Measurements from ENCODE around the gene LRRC47.

The LRRC47 gene

GRCh38 chr1:3796215-3797061 lies at the start of gene LRRC47:
LRRC47 (minus strand) TSS chr1:3796498; CDS start chr1:3796476, 22 bp downstream.
- peak; percentile 91 for DNase-seq (ENCODE audit: low spot score)

GRCh38 chr1:3842912-3843311 lies 46.6 kb upstream of the LRRC47 start:
- no peak for DNase-seq (ENCODE audit: low spot score)

GRCh38 chr1:3841491-3841890 lies 45.2 kb upstream of the LRRC47 start:
- DNase-seq (ENCODE audit: low spot score) = no peak

GRCh38 chr1:3838788-3839187 lies 42.5 kb upstream of the LRRC47 start:
- DNase-seq (ENCODE audit: low spot score) = no peak

- DNase-seq (ENCODE audit: low spot score) = no peak
Observed at GRCh38 chr1:3837685-3838084, 41.4 kb upstream of the LRRC47 start.

GRCh38 chr1:3837200-3837599 lies 40.9 kb upstream of the LRRC47 start:
- no peak for DNase-seq (ENCODE audit: low spot score)

- DNase-seq (ENCODE audit: low spot score) = no peak
Observed at GRCh38 chr1:3836421-3836820, 40.1 kb upstream of the LRRC47 start.

- no peak for DNase-seq (ENCODE audit: low spot score)
Observed at GRCh38 chr1:3834701-3835100, 38.4 kb upstream of the LRRC47 start.

GRCh38 chr1:3831689-3832088 lies 35.4 kb upstream of the LRRC47 start:
- no peak for DNase-seq (ENCODE audit: low spot score)

- no peak for DNase-seq (ENCODE audit: low spot score)
Observed at GRCh38 chr1:3828391-3828790, 32.1 kb upstream of the LRRC47 start.

- DNase-seq (ENCODE audit: low spot score) = peak; percentile 75
Observed at GRCh38 chr1:3827813-3828307, 31.6 kb upstream of the LRRC47 start.

GRCh38 chr1:3825356-3825755 lies 29.1 kb upstream of the LRRC47 start:
- DNase-seq (ENCODE audit: low spot score) = no peak

GRCh38 chr1:3824650-3825049 lies 28.4 kb upstream of the LRRC47 start:
- DNase-seq (ENCODE audit: low spot score) = no peak

GRCh38 chr1:3822421-3822820 lies 26.1 kb upstream of the LRRC47 start:
- no peak for DNase-seq (ENCODE audit: low spot score)

GRCh38 chr1:3821908-3822307 lies 25.6 kb upstream of the LRRC47 start:
- no peak for DNase-seq (ENCODE audit: low spot score)

GRCh38 chr1:3821447-3821846 lies 25.1 kb upstream of the LRRC47 start:
- no peak for DNase-seq (ENCODE audit: low spot score)

GRCh38 chr1:3821004-3821403 lies 24.7 kb upstream of the LRRC47 start:
- DNase-seq (ENCODE audit: low spot score) = no peak

- DNase-seq (ENCODE audit: low spot score) = no peak
Observed at GRCh38 chr1:3820316-3820715, 24.0 kb upstream of the LRRC47 start.

- DNase-seq (ENCODE audit: low spot score) = no peak
Observed at GRCh38 chr1:3819771-3820200, 23.5 kb upstream of the LRRC47 start.

GRCh38 chr1:3817821-3818597 lies 21.7 kb upstream of the LRRC47 start:
- DNase-seq (ENCODE audit: low spot score) = no peak

- DNase-seq (ENCODE audit: low spot score) = no peak
Observed at GRCh38 chr1:3817138-3817740, 20.9 kb upstream of the LRRC47 start.

GRCh38 chr1:3816331-3817137 lies 20.2 kb upstream of the LRRC47 start:
- DNase-seq (ENCODE audit: low spot score) = no peak
